Tongue (tissue), 3 donors: ENCODE results near the gene AGBL1. TPM values are rescaled to one million over a fixed set of nuclear protein-coding genes. Genes with fewer than 3 reads are reported as not detected.
"Not testable (repeated sequence)": the region's sequence is repeated elsewhere in the genome, so short reads cannot be mapped to it uniquely, and the experiment has no call there.

Experiments used
- DNase-seq: peaks from one replicate; pipeline ENCODE4 v3.0.0-alpha.2; 2015
- small RNA-seq: library from RNA; depleted of rRNA; stranded (forward); fragments of <200 nt; gene quantifications from one replicate; pipeline ENCODE3, GENCODE V24; 2014; ENCODE audit warnings: low replicate concordance
- total RNA-seq: library from RNA; depleted of rRNA; stranded (reverse); fragments of >200 nt; gene quantifications from one replicate; pipeline ENCODE4 v1.2.3, GENCODE V29; 2014

The AGBL1 gene
- total RNA-seq, 1 donor from 2014 or later: 77.9 TPM

GRCh38 chr15:86959254-86959653 is 879.6 kb downstream of the AGBL1 start:
- no peak for DNase-seq

GRCh38 chr15:86961669-86962068 is 882.0 kb downstream of the AGBL1 start:
- no peak for DNase-seq

DNA sequence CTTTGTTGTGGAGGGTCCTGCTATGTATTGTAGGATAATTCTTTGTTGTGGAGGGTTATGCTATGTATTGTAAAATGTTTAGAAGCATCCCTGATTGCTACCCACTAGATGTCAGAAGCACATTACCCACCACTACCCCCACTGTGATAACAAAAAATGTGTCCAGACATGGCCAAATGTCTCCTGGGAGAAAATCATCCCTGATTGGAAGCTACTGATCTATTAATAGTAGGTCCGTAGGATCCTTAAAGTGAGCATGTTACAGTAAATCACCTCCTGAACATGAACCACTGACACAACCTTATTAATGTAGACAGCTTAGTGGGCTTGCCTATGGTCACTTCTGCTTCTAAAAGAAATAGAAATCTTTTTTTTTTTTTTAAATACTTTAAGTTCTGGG is 884.6 kb downstream of the AGBL1 start:
- no peak for DNase-seq

DNA sequence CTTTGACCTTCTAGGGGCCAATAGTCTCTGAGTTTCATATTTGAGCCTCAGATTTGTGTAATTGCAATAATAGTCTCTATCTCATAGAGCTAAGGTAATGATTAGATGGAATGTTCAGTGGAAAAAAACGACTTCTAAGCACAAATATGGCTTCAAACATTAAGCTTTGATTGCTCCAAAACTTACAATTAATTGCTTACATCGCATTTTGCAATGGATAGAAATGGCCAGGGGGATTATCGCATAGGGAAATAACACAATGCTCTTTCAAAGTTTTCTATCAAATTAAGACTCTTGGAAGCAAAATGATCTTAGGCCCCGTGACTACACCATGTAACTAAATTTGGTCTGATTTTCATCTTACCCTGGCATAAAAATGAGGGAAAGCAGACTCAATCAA is 888.6 kb downstream of the AGBL1 start:
- no peak for DNase-seq

DNA sequence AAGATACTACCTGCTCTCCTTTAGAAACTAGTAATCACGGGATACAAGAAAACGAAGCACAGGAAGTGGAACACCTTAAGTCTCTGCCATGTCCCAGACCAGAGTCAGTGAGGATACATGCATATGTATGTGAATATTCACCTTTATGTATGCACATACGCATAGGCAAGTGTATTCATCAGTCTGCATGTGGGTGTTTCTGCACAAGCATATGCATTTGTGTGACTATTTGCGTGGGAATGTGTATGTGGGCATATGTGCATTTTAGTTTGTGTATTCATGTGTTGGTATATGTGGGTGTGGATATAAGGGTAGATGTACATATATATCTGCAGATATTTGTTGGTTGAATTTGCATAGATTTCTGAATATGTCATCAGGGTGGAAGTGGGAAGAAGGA is 889.7 kb downstream of the AGBL1 start:
- no peak for DNase-seq

DNA sequence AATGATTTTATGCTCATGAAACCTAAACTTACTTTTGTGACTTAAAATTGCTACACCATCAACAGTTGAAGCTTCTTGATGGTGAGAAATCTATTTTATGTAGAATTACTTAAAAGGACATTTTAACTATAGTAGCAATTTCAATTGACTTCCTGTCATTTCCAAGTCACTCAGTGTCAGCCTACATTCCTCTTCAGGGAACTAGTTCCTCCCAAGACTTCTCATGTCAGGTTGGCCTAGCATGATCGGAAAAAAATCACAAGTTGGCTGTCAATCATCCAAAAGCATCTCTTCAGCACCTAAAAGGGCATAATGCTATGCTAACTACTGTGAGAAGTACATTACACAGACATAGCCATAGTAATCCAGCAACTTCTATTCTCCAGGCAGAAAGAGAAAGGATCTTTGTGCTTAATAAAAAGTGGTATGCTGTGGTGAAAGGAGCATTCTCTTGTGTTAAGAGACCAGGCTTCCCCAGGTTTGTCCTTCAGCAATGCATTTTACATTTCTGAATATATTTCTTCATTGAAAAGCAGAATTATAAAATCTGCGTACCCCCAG is 893.7 kb downstream of the AGBL1 start:
- DNase-seq: no peak

GRCh38 chr15:86988033-86988432 is 908.4 kb downstream of the AGBL1 start:
- no peak for DNase-seq

DNA sequence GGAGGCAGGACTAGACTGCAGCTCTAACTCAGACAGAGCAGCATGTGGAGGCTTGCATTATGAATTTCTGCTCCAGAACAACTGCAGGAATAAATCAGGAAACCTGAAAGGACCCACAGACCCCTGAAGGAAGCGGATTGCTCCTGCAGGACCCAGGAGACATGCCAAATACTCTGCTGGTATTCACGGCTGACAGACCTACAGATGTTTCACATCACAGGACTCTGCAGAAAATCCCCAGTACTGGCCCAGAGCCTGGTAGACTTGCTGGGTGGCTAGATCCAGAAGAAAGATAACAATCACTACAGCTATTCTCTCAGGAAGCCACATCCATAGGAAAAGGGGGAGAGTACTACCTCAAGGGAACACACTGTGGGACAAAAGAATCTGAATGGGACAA is 942.1 kb downstream of the AGBL1 start:
- no peak for DNase-seq

DNA sequence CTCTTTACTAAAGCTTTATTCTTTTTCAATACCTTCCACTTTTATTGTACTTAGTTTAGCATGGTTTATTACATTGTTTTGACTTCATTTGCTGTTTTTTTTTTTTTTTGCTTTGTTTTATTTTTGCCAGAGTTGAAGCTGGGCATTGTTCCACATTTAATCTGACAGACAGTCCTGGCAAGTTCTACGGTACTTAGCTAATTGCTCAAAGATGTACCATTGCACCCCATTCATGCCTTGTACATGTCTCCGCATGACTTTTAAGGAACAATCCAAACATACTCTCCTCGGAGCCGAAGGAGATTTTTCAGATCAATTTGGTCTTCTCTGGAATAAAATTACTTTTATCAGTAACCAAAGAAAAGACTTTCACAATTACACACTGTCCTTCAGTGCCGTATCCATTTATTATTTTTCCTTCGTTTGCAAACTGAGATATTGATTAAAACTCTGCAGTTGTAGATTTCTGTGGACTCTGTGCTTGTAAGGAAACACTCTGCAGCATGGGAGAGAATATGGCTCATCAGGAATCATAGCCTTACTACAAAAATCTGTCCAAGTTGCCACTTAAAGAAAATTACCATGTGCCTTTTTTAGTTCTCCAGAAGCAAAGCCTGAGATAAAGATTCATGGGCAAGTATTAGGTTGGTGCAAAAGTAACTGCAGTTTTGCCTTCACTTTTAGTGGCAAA is 952.0 kb downstream of the AGBL1 start:
- DNase-seq: peak; percentile 35

DNA sequence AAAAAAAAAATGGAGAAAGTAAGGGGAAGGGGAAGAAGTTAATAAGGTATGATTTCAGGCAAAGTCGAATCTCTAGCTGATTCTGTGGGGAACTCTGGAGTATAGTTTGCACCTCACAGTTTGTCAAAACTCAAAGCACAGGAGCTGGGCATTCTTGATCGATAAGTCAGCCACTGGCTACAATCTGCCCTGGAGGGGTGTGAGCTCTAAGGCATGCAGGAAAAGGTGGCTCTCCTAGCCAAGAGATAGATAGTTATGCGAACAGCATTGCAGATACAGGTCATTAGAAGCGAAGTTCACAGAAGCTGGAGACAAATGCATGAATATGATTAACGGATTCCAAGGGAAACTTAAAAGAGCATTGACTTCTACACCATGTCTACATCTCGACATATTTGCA is 952.6 kb downstream of the AGBL1 start:
- DNase-seq: no peak

DNA sequence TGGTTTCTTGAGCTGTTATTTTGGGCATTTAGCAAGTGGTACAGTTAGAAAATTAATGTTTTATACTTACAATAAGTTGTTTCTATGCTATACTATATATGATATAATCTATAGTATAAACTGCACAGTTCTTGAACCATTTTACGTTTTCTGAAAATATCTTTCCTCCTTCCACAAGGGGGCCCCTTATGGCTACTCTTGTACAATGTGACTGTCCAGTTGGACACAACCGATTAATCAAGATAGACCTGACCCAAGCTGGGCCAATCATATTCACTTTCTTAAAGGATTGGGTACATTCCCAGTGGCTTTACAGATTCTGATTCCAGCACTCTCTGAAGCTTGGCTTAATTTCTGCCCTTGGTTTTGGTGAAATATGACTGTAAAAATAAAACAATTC is 953.4 kb downstream of the AGBL1 start:
- no peak for DNase-seq

DNA sequence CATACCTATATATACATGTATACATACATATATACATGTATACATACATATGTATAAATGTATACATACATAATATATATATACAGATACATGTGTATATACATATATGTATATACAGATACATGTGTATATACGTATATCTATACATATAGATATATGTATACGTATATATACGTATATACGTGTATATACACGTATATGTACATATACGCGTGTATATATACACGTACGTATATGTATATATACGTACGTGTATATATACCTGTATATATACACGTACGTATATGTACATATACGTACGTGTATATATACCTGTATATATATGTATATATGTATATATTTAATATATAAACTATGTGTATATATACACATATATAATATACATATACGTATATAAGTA is 955.2 kb downstream of the AGBL1 start:
- no peak for DNase-seq

GRCh38 chr15:87038404-87038803 is 958.7 kb downstream of the AGBL1 start:
- no peak for DNase-seq

- not testable (repeated sequence) for DNase-seq
Measured at GRCh38 chr15:87042619-87043018, 962.9 kb downstream of the AGBL1 start.

- DNase-seq: no peak
Measured at GRCh38 chr15:87045746-87046145, 966.1 kb downstream of the AGBL1 start.

DNA sequence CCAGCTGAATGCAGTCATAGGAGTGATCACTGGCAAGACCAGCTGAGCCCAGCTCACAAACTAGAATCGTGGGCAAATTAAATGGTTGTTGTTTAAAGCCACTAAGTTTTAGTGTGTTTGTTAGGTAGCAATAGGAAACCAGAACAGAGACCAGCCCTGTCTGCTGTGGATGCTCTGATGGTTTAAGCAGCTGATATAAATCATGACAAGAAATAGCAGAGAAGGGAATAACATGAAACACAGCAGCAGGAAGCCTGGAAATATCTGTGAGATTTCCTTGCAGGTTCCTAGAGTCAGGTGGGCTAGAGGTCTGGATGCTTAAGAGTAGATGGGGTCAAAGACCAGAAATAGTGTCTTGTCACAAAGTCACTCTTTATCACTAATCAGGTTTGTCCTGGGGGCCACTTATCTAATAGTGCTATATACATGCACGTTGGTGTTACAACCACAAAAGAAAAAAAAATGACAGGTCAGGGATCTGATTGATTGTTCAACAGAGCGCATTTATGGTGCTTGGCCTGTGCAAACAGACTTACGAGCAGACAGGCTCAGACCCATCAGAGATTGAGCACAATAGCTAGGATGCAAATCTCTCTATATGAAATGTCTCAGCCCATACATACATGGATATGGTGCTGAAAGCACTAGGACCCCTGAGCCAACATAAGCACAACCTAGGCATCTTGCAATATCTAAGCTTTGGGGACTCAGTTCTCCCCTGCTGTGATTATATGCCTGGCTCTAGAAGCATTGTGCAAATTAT is 967.7 kb downstream of the AGBL1 start:
- DNase-seq: no peak

Small RNA genes lying within 50 kb of the gene (small RNA-seq; reads per million reads assigned to genes)
- gene RF00284: not detected
- not detected for gene RNA5SP400
